ENCODE data around the gene CCKAR. TPM values are rescaled to one million over a fixed set of nuclear protein-coding genes. Genes with fewer than 3 reads are reported as not detected.

Gene CCKAR
- total and polyA plus RNA-seq, 2 experiments from 2014 or later = not detected

DNA sequence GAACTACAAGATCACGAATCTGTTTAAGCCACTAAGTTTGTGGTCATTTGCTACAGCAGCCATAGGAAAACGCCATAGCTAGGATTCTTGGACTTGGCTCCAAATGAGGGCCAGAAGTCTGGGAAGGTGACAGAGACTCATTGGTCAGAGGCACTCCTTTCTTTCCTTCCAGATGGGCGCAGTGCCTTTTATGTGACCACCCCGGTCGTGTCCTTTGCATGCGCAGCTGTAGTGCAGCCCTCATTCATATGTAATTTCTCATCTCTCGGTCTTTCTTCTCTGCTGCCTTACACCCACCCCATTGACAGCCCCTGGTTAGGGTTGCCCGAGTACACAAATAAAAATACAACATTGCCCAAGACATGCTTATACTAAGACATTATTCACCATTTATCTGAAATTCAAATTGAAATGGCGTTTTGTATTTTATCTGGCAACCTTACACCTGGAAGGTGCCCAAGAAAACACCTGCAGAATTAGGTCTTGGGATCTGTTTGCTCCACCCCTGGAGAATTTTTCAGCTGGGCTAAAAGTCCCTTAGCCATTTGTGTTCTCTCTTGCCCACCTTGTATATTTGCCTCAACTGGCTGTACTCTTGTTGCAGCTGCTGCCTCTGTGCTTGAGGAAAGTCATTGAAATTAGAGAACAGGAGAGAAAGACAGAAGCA is 21.9 kb downstream of the CCKAR start:
- Histone ChIP-seq H2AFZ (no peak overlapping the region), H3K36me3 (ENCODE audit: insufficient read depth) (no peaks in the 10 kb centered on the region), H3K9me2 (ENCODE audit: insufficient read depth) (0 out of 2 replicates have a peak, but pooled peaks cover 3% of the 10 kb centered on the region), H3K4me2 (0 out of 2 replicates have a peak overlapping the region, but pooled peaks have one; percentile 36), H3K4me3 (no peak overlapping the region), H4K20me1 (replicated peaks; ENCODE audit: insufficient read depth) (no peaks in the 10 kb centered on the region), H3K79me2 (replicated peaks; ENCODE audit: insufficient read depth) (no peaks in the 10 kb centered on the region), H3F3A (replicated peaks; ENCODE audit: low read depth) (no peaks in the 10 kb centered on the region), H3K27ac (ENCODE audit: low read depth) (no peak overlapping the region), H3K27me3 (ENCODE audit: insufficient read depth) (no peaks in the 10 kb centered on the region), H3K4me1 (ENCODE audit: insufficient read depth) (peaks cover 5% of the 10 kb centered on the region)
- H3K27me3 Mint-ChIP-seq (ENCODE audit: insufficient read depth, low read depth, poor library complexity) = peaks cover 8% of the 10 kb centered on the region
- H3K36me3 Mint-ChIP-seq (ENCODE audit: low read depth) = no peaks in the 10 kb centered on the region
- DNase-seq (ENCODE audit: low spot score) (no peak), ATAC-seq (no peak)
- H3K27ac Mint-ChIP-seq = no peak overlapping the region
- H3K9me3 Mint-ChIP-seq = peaks cover 6% of the 10 kb centered on the region; the same call in 2 of the 3 replicates
- TF ChIP-seq EZH2 (IDR thresholded peaks at IDR 0.05; ENCODE audit: low read depth, unreplicated experiment) = no peak
- no peak for TF ChIP-seq CREB1 (CRISPR knock-in tag; IDR thresholded peaks at IDR 0.05; ENCODE audit: low read depth)
- no peak for TF ChIP-seq STAT1 (IDR thresholded peaks at IDR 0.05; ENCODE audit: unreplicated experiment)
- TF ChIP-seq, protein P1, sequence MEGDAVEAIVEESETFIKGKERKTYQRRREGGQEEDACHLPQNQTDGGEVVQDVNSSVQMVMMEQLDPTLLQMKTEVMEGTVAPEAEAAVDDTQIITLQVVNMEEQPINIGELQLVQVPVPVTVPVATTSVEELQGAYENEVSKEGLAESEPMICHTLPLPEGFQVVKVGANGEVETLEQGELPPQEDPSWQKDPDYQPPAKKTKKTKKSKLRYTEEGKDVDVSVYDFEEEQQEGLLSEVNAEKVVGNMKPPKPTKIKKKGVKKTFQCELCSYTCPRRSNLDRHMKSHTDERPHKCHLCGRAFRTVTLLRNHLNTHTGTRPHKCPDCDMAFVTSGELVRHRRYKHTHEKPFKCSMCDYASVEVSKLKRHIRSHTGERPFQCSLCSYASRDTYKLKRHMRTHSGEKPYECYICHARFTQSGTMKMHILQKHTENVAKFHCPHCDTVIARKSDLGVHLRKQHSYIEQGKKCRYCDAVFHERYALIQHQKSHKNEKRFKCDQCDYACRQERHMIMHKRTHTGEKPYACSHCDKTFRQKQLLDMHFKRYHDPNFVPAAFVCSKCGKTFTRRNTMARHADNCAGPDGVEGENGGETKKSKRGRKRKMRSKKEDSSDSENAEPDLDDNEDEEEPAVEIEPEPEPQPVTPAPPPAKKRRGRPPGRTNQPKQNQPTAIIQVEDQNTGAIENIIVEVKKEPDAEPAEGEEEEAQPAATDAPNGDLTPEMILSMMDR (conservative IDR thresholded peaks at IDR 0.05; ENCODE audit: low read depth in 2 of 2) = no peak
- TF ChIP-seq POLR2AphosphoS5 (IDR thresholded peaks at IDR 0.05; ENCODE audit: low read depth) = no peak
- TF ChIP-seq ZNF114 (CRISPR knock-in tag; IDR thresholded peaks at IDR 0.05) = no peak
- no peak for TF ChIP-seq ZNF331 (CRISPR knock-in tag; IDR thresholded peaks at IDR 0.05; ENCODE audit: low read depth)
- TF ChIP-seq NANOG (IDR thresholded peaks at IDR 0.05; ENCODE audit: borderline replicate concordance) = no peak
- TF ChIP-seq, protein P2, sequence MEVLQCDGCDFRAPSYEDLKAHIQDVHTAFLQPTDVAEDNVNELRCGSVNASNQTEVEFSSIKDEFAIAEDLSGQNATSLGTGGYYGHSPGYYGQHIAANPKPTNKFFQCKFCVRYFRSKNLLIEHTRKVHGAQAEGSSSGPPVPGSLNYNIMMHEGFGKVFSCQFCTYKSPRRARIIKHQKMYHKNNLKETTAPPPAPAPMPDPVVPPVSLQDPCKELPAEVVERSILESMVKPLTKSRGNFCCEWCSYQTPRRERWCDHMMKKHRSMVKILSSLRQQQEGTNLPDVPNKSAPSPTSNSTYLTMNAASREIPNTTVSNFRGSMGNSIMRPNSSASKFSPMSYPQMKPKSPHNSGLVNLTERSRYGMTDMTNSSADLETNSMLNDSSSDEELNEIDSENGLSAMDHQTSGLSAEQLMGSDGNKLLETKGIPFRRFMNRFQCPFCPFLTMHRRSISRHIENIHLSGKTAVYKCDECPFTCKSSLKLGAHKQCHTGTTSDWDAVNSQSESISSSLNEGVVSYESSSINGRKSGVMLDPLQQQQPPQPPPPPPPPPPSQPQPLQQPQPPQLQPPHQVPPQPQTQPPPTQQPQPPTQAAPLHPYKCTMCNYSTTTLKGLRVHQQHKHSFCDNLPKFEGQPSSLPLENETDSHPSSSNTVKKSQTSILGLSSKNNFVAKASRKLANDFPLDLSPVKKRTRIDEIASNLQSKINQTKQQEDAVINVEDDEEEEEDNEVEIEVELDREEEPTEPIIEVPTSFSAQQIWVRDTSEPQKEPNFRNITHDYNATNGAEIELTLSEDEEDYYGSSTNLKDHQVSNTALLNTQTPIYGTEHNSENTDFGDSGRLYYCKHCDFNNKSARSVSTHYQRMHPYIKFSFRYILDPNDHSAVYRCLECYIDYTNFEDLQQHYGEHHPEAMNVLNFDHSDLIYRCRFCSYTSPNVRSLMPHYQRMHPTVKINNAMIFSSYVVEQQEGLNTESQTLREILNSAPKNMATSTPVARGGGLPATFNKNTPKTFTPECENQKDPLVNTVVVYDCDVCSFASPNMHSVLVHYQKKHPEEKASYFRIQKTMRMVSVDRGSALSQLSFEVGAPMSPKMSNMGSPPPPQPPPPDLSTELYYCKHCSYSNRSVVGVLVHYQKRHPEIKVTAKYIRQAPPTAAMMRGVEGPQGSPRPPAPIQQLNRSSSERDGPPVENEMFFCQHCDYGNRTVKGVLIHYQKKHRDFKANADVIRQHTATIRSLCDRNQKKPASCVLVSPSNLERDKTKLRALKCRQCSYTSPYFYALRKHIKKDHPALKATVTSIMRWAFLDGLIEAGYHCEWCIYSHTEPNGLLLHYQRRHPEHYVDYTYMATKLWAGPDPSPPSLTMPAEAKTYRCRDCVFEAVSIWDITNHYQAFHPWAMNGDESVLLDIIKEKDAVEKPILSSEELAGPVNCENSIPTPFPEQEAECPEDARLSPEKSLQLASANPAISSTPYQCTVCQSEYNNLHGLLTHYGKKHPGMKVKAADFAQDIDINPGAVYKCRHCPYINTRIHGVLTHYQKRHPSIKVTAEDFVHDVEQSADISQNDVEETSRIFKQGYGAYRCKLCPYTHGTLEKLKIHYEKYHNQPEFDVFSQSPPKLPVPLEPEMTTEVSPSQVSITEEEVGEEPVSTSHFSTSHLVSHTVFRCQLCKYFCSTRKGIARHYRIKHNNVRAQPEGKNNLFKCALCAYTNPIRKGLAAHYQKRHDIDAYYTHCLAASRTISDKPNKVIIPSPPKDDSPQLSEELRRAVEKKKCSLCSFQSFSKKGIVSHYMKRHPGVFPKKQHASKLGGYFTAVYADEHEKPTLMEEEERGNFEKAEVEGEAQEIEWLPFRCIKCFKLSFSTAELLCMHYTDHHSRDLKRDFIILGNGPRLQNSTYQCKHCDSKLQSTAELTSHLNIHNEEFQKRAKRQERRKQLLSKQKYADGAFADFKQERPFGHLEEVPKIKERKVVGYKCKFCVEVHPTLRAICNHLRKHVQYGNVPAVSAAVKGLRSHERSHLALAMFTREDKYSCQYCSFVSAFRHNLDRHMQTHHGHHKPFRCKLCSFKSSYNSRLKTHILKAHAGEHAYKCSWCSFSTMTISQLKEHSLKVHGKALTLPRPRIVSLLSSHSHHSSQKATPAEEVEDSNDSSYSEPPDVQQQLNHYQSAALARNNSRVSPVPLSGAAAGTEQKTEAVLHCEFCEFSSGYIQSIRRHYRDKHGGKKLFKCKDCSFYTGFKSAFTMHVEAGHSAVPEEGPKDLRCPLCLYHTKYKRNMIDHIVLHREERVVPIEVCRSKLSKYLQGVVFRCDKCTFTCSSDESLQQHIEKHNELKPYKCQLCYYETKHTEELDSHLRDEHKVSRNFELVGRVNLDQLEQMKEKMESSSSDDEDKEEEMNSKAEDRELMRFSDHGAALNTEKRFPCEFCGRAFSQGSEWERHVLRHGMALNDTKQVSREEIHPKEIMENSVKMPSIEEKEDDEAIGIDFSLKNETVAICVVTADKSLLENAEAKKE (CRISPR knock-in tag; IDR thresholded peaks at IDR 0.05) = no peak
- TF ChIP-seq, protein P3, sequence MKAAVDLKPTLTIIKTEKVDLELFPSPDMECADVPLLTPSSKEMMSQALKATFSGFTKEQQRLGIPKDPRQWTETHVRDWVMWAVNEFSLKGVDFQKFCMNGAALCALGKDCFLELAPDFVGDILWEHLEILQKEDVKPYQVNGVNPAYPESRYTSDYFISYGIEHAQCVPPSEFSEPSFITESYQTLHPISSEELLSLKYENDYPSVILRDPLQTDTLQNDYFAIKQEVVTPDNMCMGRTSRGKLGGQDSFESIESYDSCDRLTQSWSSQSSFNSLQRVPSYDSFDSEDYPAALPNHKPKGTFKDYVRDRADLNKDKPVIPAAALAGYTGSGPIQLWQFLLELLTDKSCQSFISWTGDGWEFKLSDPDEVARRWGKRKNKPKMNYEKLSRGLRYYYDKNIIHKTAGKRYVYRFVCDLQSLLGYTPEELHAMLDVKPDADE (IDR thresholded peaks at IDR 0.05) = no peak
- TF ChIP-seq, protein P4, sequence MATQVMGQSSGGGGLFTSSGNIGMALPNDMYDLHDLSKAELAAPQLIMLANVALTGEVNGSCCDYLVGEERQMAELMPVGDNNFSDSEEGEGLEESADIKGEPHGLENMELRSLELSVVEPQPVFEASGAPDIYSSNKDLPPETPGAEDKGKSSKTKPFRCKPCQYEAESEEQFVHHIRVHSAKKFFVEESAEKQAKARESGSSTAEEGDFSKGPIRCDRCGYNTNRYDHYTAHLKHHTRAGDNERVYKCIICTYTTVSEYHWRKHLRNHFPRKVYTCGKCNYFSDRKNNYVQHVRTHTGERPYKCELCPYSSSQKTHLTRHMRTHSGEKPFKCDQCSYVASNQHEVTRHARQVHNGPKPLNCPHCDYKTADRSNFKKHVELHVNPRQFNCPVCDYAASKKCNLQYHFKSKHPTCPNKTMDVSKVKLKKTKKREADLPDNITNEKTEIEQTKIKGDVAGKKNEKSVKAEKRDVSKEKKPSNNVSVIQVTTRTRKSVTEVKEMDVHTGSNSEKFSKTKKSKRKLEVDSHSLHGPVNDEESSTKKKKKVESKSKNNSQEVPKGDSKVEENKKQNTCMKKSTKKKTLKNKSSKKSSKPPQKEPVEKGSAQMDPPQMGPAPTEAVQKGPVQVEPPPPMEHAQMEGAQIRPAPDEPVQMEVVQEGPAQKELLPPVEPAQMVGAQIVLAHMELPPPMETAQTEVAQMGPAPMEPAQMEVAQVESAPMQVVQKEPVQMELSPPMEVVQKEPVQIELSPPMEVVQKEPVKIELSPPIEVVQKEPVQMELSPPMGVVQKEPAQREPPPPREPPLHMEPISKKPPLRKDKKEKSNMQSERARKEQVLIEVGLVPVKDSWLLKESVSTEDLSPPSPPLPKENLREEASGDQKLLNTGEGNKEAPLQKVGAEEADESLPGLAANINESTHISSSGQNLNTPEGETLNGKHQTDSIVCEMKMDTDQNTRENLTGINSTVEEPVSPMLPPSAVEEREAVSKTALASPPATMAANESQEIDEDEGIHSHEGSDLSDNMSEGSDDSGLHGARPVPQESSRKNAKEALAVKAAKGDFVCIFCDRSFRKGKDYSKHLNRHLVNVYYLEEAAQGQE (IDR thresholded peaks at IDR 0.05; ENCODE audit: unreplicated experiment) = no peak
- TF ChIP-seq EZH2phosphoT487 (IDR thresholded peaks at IDR 0.05; ENCODE audit: unreplicated experiment) = no peak
- TF ChIP-seq JUNB (IDR thresholded peaks at IDR 0.05; ENCODE audit: unreplicated experiment) = no peak
- peaks cover 5% of the 10 kb centered on the region for H3K4me1 Mint-ChIP-seq
- no peak overlapping the region for H3K4me3 Mint-ChIP-seq
